OCI-LY7 (cell line): Measurements from ENCODE around the gene AFG3L2.

Experiments
- EZH2phosphoT487 ChIP-seq: fragments of 200-600 bp; sonication (generic); IDR thresholded peaks from 2 replicates; pipeline ENCODE4 v1.6.1; 2018; ENCODE audit warnings: low read depth, borderline replicate concordance, mild to moderate bottlenecking, mixed run types, antibody characterized with exemption, low read length, moderate library complexity, mixed read lengths
- TF ChIP-seq, protein P1 (sequence below): fragments of 200-600 bp; sonication (generic); conservative IDR thresholded peaks from 2 replicates; pipeline ENCODE4 v1.5.1; 2014; ENCODE audit warnings: mild to moderate bottlenecking, antibody characterized with exemption, low read length, moderate library complexity, mixed read lengths

DNA sequence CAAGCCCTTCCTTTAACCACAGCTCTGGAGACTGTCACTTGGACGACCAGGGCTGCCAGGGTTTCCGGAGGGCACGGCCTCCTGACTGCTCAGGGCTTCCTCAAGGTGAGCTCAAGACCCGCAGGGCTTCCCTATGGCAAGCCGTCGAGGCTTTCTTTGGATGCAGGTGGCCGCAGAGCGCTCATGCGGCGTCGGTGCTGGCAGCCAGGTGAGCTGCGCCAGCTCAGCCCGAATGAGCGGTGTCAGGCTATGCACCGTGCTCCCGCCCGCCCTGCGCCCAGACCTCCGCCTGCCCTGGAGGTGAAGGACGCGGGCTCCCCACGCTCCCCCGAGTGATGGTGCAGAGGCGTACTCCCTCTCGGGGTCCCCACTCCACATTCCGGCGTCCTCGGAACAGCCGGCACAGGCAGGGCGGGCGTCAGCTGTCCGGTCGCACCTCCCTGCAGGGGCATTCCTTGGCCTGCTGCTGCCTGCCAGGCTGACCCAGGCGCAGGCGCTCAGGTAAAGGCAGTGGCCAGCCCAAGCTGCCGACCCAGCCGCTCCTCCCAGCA is 89.8 kb downstream of the AFG3L2 start:
- TF ChIP-seq, protein P1, sequence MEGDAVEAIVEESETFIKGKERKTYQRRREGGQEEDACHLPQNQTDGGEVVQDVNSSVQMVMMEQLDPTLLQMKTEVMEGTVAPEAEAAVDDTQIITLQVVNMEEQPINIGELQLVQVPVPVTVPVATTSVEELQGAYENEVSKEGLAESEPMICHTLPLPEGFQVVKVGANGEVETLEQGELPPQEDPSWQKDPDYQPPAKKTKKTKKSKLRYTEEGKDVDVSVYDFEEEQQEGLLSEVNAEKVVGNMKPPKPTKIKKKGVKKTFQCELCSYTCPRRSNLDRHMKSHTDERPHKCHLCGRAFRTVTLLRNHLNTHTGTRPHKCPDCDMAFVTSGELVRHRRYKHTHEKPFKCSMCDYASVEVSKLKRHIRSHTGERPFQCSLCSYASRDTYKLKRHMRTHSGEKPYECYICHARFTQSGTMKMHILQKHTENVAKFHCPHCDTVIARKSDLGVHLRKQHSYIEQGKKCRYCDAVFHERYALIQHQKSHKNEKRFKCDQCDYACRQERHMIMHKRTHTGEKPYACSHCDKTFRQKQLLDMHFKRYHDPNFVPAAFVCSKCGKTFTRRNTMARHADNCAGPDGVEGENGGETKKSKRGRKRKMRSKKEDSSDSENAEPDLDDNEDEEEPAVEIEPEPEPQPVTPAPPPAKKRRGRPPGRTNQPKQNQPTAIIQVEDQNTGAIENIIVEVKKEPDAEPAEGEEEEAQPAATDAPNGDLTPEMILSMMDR = no peak
- no peak for TF ChIP-seq EZH2phosphoT487
